Stimulated activated naive CD8-positive, alpha-beta T cell treated with anti-CD3 and anti-CD28 coated beads, Interleukin-15, Interleukin-2, amounts not matched to agents 100 ng/mL and 50 ng/mL, for 24 hours (primary cell): ENCODE results near the gene CDKN2B-AS1.

ENCODE experiments used
- H3K27ac Mint-ChIP-seq: one replicate; pipeline ENCODE4 v1.8.0; 2021; ENCODE audit warnings: mild to moderate bottlenecking, mixed read lengths
- H3K27me3 Mint-ChIP-seq: one replicate; pipeline ENCODE4 v1.8.0; 2021; ENCODE audit warnings: mixed read lengths
- H3K36me3 Mint-ChIP-seq: one replicate; pipeline ENCODE4 v1.8.0; 2021; ENCODE audit warnings: low read depth, mixed read lengths
- H3K4me1 Mint-ChIP-seq: one replicate; pipeline ENCODE4 v1.8.0; 2021; ENCODE audit warnings: low read depth, mixed read lengths
- H3K4me3 Mint-ChIP-seq: one replicate; pipeline ENCODE4 v1.8.0; 2021; ENCODE audit warnings: mild to moderate bottlenecking, mixed read lengths
- H3K9me3 Mint-ChIP-seq: one replicate; pipeline ENCODE4 v1.8.0; 2021; ENCODE audit warnings: mixed read lengths

CDKN2B-AS1 gene

GRCh38 chr9:22169727-22170503, 175.3 kb downstream of the CDKN2B-AS1 start:
- Mint-ChIP-seq H3K36me3 (no peaks in the 10 kb centered on the region), H3K4me3 (no peak overlapping the region), H3K4me1 (peaks cover 21% of the 10 kb centered on the region), H3K27ac (no peak overlapping the region), H3K27me3 (peaks cover 14% of the 10 kb centered on the region), H3K9me3 (no peaks in the 10 kb centered on the region)
